SIG-M5 treated with dmso at 0.1 percent for 504 hours (cell line): Measurements from ENCODE around the gene WDFY2.

Experiments
- DNase-seq: peaks from one replicate; lab custom pipeline; 2025; ENCODE audit not compliant: unreplicated experiment; lab: John Stamatoyannopoulos, UW

The WDFY2 gene

DNA sequence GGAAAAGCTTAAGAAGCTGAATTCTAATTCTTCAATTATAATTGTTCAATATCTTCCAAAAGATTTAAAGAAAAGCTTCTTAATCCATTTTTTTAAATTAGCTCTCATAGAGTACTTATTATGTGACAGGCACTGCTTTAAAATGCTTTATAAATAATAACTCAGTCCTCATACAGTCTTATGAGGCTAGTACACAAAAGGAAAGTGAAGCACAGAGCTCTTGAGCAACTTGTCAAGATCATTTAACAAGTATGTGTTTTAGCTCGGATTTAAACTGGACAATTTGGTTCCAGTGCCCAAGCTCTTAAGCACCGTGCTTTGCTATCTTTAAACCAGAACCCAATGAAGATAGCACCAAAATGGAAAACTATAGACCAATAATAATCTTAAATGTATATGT, 113.6 kb downstream of the WDFY2 start:
- no peak for DNase-seq

- DNase-seq: no peak
Observed at GRCh38 chr13:51698352-51698751, 114.1 kb downstream of the WDFY2 start.

- DNase-seq: peak; percentile 42
Observed at GRCh38 chr13:51704399-51705313, 120.4 kb downstream of the WDFY2 start.

- no peak for DNase-seq
Observed at GRCh38 chr13:51707461-51707860, 123.2 kb downstream of the WDFY2 start.

- DNase-seq: no peak
Observed at GRCh38 chr13:51713807-51714206, 129.5 kb downstream of the WDFY2 start.

DNA sequence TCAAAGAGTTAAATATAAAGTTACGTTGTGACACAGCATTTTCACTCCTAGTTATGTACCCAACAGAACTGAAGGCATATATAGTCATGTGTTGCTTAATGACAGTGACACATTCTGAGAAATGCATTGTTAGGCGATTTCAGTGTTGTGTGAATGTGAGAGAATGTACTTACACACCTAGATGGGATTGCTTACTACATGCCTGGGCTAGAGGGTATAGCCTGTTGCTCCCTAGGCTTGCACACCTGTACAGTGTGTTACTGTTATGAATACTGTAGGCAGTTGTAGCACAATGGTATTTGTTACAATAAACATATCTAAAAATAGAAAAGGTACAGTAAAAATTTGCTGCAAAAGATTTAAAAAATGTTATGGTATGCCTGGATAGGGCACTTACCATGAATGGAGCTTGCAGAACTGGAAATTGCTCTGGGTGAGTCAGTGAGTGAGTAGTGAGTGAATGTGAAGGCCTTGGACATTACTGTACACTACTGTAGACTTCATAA, 130.5 kb downstream of the WDFY2 start:
- DNase-seq: peak; percentile 91

DNA sequence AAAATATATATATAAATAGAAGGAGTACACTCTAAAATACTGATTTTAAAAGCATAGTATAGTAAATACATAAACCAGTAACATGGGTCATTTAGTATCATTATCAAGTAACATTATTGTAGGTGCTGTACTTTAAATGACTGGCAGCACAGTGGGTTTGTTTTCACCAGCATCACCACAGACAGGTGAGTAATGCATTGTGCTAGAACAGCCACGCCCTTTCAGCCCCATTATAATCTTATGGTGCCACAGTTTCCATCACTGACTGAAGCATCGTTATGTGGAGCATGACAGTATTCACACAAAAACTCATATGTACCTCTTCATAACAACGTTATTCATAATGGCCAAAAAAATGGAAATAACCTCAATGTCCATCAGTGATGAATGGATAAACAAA, 131.4 kb downstream of the WDFY2 start:
- no peak for DNase-seq

- no peak for DNase-seq
Observed at GRCh38 chr13:51717786-51718398, 133.6 kb downstream of the WDFY2 start.

DNA sequence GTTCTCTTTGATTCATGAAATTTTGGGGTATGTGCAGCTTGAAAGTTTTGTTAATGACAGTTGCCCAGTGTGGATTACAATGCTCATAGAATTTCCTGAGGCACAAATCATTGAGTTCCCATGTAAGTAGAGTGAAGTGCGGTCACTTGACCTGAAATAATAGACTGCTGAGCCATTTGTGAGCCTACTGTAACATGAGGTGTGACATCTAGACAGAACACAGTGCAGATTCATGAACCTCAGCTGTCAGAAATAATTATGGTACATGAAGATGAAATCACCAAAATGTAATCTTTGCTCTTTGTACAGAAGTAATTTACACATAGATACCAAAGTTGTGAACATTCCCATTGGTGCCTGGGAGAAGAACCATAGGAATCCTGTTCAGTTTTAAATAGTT, 135.1 kb downstream of the WDFY2 start:
- no peak for DNase-seq

DNA sequence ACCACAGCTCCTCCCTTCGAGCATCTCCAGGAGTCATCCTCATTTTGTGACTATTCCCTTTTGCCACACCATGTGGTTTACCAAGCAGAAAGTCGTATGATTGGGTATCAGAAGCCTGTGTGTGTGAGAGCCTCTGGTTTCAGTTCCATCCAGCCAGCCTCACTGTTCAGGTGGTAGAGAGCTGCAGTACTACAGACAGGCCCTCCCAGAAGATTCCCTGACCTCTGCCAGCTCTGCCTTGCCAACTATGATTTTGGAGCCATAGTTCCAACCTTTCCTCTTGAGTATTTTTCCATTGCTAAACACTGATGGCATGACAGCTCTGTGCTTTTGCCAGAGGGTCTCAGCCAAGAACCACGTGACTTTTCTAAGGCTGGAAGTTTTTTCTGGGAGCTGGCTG, 137.2 kb downstream of the WDFY2 start:
- no peak for DNase-seq

DNA sequence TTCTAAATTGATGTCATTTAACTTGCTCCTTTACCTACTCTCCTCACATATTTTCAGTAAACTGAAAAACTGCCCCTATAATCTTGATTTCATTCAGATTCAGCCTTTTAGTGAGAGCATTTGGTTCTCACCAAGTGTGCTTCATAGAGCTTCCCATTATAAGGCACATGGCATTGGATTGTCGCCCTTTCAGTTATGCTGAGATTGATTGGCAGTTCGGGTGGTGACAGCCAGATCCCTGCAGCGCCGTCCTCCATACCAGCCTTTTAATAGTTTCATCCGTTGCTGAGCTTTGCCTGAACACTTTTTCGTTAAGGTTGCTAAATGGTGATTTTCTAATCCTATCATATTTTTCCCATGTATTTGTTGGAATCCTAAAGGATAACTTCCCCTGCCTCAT, 139.3 kb downstream of the WDFY2 start:
- no peak for DNase-seq

GRCh38 chr13:51724721-51725120, 140.5 kb downstream of the WDFY2 start:
- no peak for DNase-seq

GRCh38 chr13:51726446-51727193, 142.4 kb downstream of the WDFY2 start:
- DNase-seq: no peak

- DNase-seq: no peak
Observed at GRCh38 chr13:51727634-51728274, 143.5 kb downstream of the WDFY2 start.

DNA sequence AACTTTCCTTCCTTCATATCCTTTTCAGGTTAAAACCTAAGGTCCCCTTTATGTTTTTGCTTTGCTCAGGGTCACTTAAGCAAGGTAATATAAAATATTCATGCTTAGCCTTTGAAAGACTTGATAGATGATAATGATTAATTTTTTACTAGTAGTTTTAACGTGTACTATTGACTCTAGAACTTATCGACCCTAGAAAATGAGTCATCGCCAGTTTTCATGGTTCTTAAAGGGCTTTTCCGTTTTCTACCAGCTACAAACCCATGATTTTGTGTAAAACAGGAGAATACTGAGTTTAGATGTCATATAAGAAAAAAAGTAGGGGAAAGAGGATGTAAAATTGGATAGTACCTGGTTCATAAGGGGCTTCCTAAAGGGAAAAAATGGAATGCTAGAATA, 144.0 kb downstream of the WDFY2 start:
- DNase-seq: no peak

- DNase-seq: peak; percentile 44
Observed at GRCh38 chr13:51728972-51729371, 144.7 kb downstream of the WDFY2 start.

- no peak for DNase-seq
Observed at GRCh38 chr13:51729866-51730553, 145.7 kb downstream of the WDFY2 start.

GRCh38 chr13:51730927-51731326, 146.7 kb downstream of the WDFY2 start:
- DNase-seq: no peak

- no peak for DNase-seq
Observed at GRCh38 chr13:51731759-51732158, 147.5 kb downstream of the WDFY2 start.
